ENCODE measurements around the gene PIP4K2A. TPM values are rescaled to one million over a fixed set of nuclear protein-coding genes. Genes with fewer than 3 reads are reported as not detected.

PIP4K2A gene
- total and polyA plus RNA-seq, 5 donors, result 10.1 to 31.7 (median 22.6) TPM

- Histone ChIP-seq H3K27ac (ENCODE audit: low read length) (no peak overlapping the region), H3K9me3 (ENCODE audit: control insufficient read depth, low read length) (no peaks in the 10 kb centered on the region), H3K27me3 (ENCODE audit: control insufficient read depth, insufficient read depth) (no peaks in the 10 kb centered on the region), H3K4me3 (ENCODE audit: low read length) (no peak overlapping the region), H3K4me1 (ENCODE audit: control insufficient read depth, insufficient read depth, low read length) (peaks cover 25% of the 10 kb centered on the region)
- WGBS, result 96% methylated on average over 1 of the region's 1 CpG
- intact Hi-C loops (cut with DNase I), result no loop called here
- ATAC-seq, result no peak
- DNase-seq, result no peak
Observed at GRCh38 chr10:22681301-22681700, 33.1 kb downstream of the PIP4K2A start.

GRCh38 chr10:22679608-22680007 lies 34.8 kb downstream of the PIP4K2A start:
- Histone ChIP-seq H3K27ac (ENCODE audit: low read length) (no peak overlapping the region), H3K4me3 (ENCODE audit: low read length) (no peak overlapping the region), H3K4me1 (ENCODE audit: control insufficient read depth, insufficient read depth, low read length) (peaks cover 24% of the 10 kb centered on the region), H3K27me3 (ENCODE audit: control insufficient read depth, insufficient read depth) (no peaks in the 10 kb centered on the region), H3K9me3 (ENCODE audit: control insufficient read depth, low read length) (no peaks in the 10 kb centered on the region)
- DNase-seq (no peak), ATAC-seq (no peak)
- intact Hi-C loops (cut with DNase I), result no loop called here
- WGBS, result 92% methylated on average over 1 of the region's 1 CpG

GRCh38 chr10:22677333-22677732 lies 37.0 kb downstream of the PIP4K2A start:
- H3K27ac ChIP-seq (ENCODE audit: low read length), result no peak overlapping the region
- H3K4me1 ChIP-seq (ENCODE audit: control insufficient read depth, insufficient read depth, low read length), result peaks cover 14% of the 10 kb centered on the region
- DNase-seq (peak in 1 of 3 donors; percentile 10), ATAC-seq (no peak)
- H3K27me3 ChIP-seq (ENCODE audit: control insufficient read depth, insufficient read depth), result no peaks in the 10 kb centered on the region
- H3K9me3 ChIP-seq (ENCODE audit: control insufficient read depth, low read length), result no peaks in the 10 kb centered on the region
- intact Hi-C loops (cut with DNase I), result no loop called here
- H3K4me3 ChIP-seq (ENCODE audit: low read length), result no peak overlapping the region
- WGBS, result 91% methylated on average over 5 of the region's 5 CpGs

GRCh38 chr10:22676435-22676834 lies 37.9 kb downstream of the PIP4K2A start:
- no peaks in the 10 kb centered on the region for H3K9me3 ChIP-seq (ENCODE audit: control insufficient read depth, low read length)
- peaks cover 14% of the 10 kb centered on the region for H3K4me1 ChIP-seq (ENCODE audit: control insufficient read depth, insufficient read depth, low read length)
- DNase-seq (no peak), ATAC-seq (no peak)
- H3K4me3 ChIP-seq (ENCODE audit: low read length), result no peak overlapping the region
- H3K27me3 ChIP-seq (ENCODE audit: control insufficient read depth, insufficient read depth), result no peaks in the 10 kb centered on the region
- no peak overlapping the region for H3K27ac ChIP-seq (ENCODE audit: low read length)
- intact Hi-C loops (cut with DNase I), result no loop called here
- 93% methylated on average over 1 of the region's 1 CpG for WGBS

- Histone ChIP-seq H3K4me3 (ENCODE audit: low read length) (no peak overlapping the region), H3K4me1 (ENCODE audit: control insufficient read depth, insufficient read depth, low read length) (peaks cover 10% of the 10 kb centered on the region), H3K27me3 (ENCODE audit: control insufficient read depth, insufficient read depth) (no peaks in the 10 kb centered on the region), H3K27ac (ENCODE audit: low read length) (no peak overlapping the region), H3K9me3 (ENCODE audit: control insufficient read depth, low read length) (no peaks in the 10 kb centered on the region)
- intact Hi-C loops (cut with DNase I), result no loop called here
- no peak for ATAC-seq
- no peak for DNase-seq
- 69% methylated on average over 3 of the region's 3 CpGs for WGBS
Observed at GRCh38 chr10:22674573-22674930, 39.8 kb downstream of the PIP4K2A start.

- intact Hi-C loops (cut with DNase I), result no loop called here
- Histone ChIP-seq H3K9me3 (ENCODE audit: control insufficient read depth, low read length) (no peaks in the 10 kb centered on the region), H3K4me1 (ENCODE audit: control insufficient read depth, insufficient read depth, low read length) (peaks cover 10% of the 10 kb centered on the region), H3K27me3 (ENCODE audit: control insufficient read depth, insufficient read depth) (no peaks in the 10 kb centered on the region), H3K27ac (ENCODE audit: low read length) (no peak overlapping the region), H3K4me3 (ENCODE audit: low read length) (no peak overlapping the region)
- ATAC-seq, result no peak
- WGBS, result 62% methylated on average over 2 of the region's 2 CpGs
- no peak for DNase-seq
Observed at GRCh38 chr10:22673785-22674572, 40.4 kb downstream of the PIP4K2A start.

GRCh38 chr10:22673091-22673392 lies 41.3 kb downstream of the PIP4K2A start:
- intact Hi-C loops (cut with DNase I), result no loop called here
- ATAC-seq (no peak), DNase-seq (no peak)
- Histone ChIP-seq H3K27ac (ENCODE audit: low read length) (no peak overlapping the region), H3K9me3 (ENCODE audit: control insufficient read depth, low read length) (no peaks in the 10 kb centered on the region), H3K4me1 (ENCODE audit: control insufficient read depth, insufficient read depth, low read length) (peaks cover 10% of the 10 kb centered on the region), H3K27me3 (ENCODE audit: control insufficient read depth, insufficient read depth) (no peaks in the 10 kb centered on the region), H3K4me3 (ENCODE audit: low read length) (no peak overlapping the region)
- 86% methylated on average over 1 of the region's 1 CpG for WGBS

- no peaks in the 10 kb centered on the region for H3K27me3 ChIP-seq (ENCODE audit: control insufficient read depth, insufficient read depth)
- DNase-seq, result no peak
- H3K4me3 ChIP-seq (ENCODE audit: low read length), result no peak overlapping the region
- no peak overlapping the region for H3K27ac ChIP-seq (ENCODE audit: low read length)
- intact Hi-C loops (cut with DNase I), result no loop called here
- no peaks in the 10 kb centered on the region for H3K9me3 ChIP-seq (ENCODE audit: control insufficient read depth, low read length)
- H3K4me1 ChIP-seq (ENCODE audit: control insufficient read depth, insufficient read depth, low read length), result peaks cover 11% of the 10 kb centered on the region
- no peak for ATAC-seq
- WGBS, result 74% methylated on average over 7 of the region's 7 CpGs
Observed at GRCh38 chr10:22672319-22673090, 41.9 kb downstream of the PIP4K2A start.

- ATAC-seq (peak; percentile 38 to 45), DNase-seq (no peak)
- no peaks in the 10 kb centered on the region for H3K27me3 ChIP-seq (ENCODE audit: control insufficient read depth, insufficient read depth)
- H3K4me1 ChIP-seq (ENCODE audit: control insufficient read depth, insufficient read depth, low read length), result peaks cover 5% of the 10 kb centered on the region
- intact Hi-C loops (cut with DNase I), result no loop called here
- H3K9me3 ChIP-seq (ENCODE audit: control insufficient read depth, low read length), result no peaks in the 10 kb centered on the region
- H3K4me3 ChIP-seq (ENCODE audit: low read length), result no peak overlapping the region
- H3K27ac ChIP-seq (ENCODE audit: low read length), result no peak overlapping the region
- WGBS, result 65% methylated on average over 5 of the region's 5 CpGs
Observed at GRCh38 chr10:22670788-22671187, 43.6 kb downstream of the PIP4K2A start.

GRCh38 chr10:22669163-22669711 lies 45.1 kb downstream of the PIP4K2A start:
- intact Hi-C loops (cut with DNase I), result no loop called here
- DNase-seq, result no peak
- no peaks in the 10 kb centered on the region for H3K27me3 ChIP-seq (ENCODE audit: control insufficient read depth, insufficient read depth)
- H3K9me3 ChIP-seq (ENCODE audit: control insufficient read depth, low read length), result no peaks in the 10 kb centered on the region
- no peak overlapping the region for H3K27ac ChIP-seq (ENCODE audit: low read length)
- H3K4me1 ChIP-seq (ENCODE audit: control insufficient read depth, insufficient read depth, low read length), result peaks cover 1% of the 10 kb centered on the region
- 88% methylated on average over 13 of the region's 13 CpGs for WGBS
- no peak overlapping the region for H3K4me3 ChIP-seq (ENCODE audit: low read length)
- no peak for ATAC-seq

GRCh38 chr10:22667093-22667480 lies 47.3 kb downstream of the PIP4K2A start:
- 80% methylated on average over 2 of the region's 2 CpGs for WGBS
- Histone ChIP-seq H3K27ac (ENCODE audit: low read length) (no peak overlapping the region), H3K4me1 (ENCODE audit: control insufficient read depth, insufficient read depth, low read length) (peaks cover 1% of the 10 kb centered on the region), H3K9me3 (ENCODE audit: control insufficient read depth, low read length) (no peaks in the 10 kb centered on the region), H3K4me3 (ENCODE audit: low read length) (no peak overlapping the region), H3K27me3 (ENCODE audit: control insufficient read depth, insufficient read depth) (no peaks in the 10 kb centered on the region)
- DNase-seq, result no peak
- intact Hi-C loops (cut with DNase I), result no loop called here
- no peak for ATAC-seq

Measured in right cardiac atrium (tissue), 5 donors.